IMR-90 (cell line): ENCODE measurements around the gene DIP2C. TPM values are rescaled to one million over a fixed set of nuclear protein-coding genes. Genes with fewer than 3 reads are reported as not detected.

Experiments
- ATAC-seq: fragments of 200-7000 bp; cut with Tn5 transposase; 2 replicates; pipeline ENCODE4 v1.9.1; 2020; ENCODE audit warnings: low read depth, mild to moderate bottlenecking, moderate library complexity
- BruUV-seq: library from RNA; stranded (reverse); fragments of 400-500 nt; replicated peaks from 2 replicates; lab custom pipeline; 2021; lab: Mats Ljungman, UMichigan
- CTCF ChIA-PET: fragments of 300-600 bp; formaldehyde crosslinking; extraction: SDS; loops from one replicate; lab custom pipeline; 2021; ENCODE audit warnings: antibody characterized with exemption; lab: Yijun Ruan, JAX
- POLR2A ChIA-PET: fragments of 300-600 bp; sonication (Branson Sonifier 250); formaldehyde crosslinking; loops from one replicate; lab custom pipeline; 2022; ENCODE audit warnings: antibody characterized with exemption; ENCODE audit not compliant: unreplicated experiment; lab: Charles Lee
- DNase-seq: peaks from one replicate; pipeline ENCODE4 v3.0.0; 2013
- H2AFZ ChIP-seq: replicated peaks from 2 replicates; pipeline ENCODE3; 2013; ENCODE audit warnings: low read length, mild to moderate bottlenecking; ENCODE audit not compliant: poor library complexity
- H2AK5ac ChIP-seq: 2 replicates; pipeline ENCODE4 v1.6.1; 2013; ENCODE audit warnings: low read depth, low read length, inconsistent platforms
- H2AK9ac ChIP-seq: replicated peaks from 2 replicates; pipeline ENCODE3; 2013; ENCODE audit warnings: mild to moderate bottlenecking, low read depth, low read length, moderate library complexity; ENCODE audit not compliant: poor library complexity
- H2BK120ac ChIP-seq: 2 replicates; pipeline ENCODE4 v1.6.1; 2013; ENCODE audit warnings: low read depth, low read length, inconsistent platforms
- H2BK15ac ChIP-seq: 3 replicates; pipeline ENCODE4 v1.6.1; 2013; ENCODE audit warnings: low read depth, low read length, inconsistent platforms
- H2BK20ac ChIP-seq: 2 replicates; pipeline ENCODE4 v1.6.1; 2013; ENCODE audit warnings: low read depth, mild to moderate bottlenecking, inconsistent platforms, low read length, moderate library complexity
- H2BK5ac ChIP-seq: 2 replicates; pipeline ENCODE4 v1.6.1; 2013; ENCODE audit warnings: mild to moderate bottlenecking, low read depth, low read length, inconsistent platforms; ENCODE audit not compliant: poor library complexity, severe bottlenecking
- H3K14ac ChIP-seq: replicated peaks from 2 replicates; pipeline ENCODE4 v1.6.1; 2013; ENCODE audit warnings: low read depth, low read length, inconsistent platforms
- H3K18ac ChIP-seq: 2 replicates; pipeline ENCODE4 v1.6.1; 2013; ENCODE audit warnings: low read depth, low read length, control low read depth
- H3K23ac ChIP-seq: 2 replicates; pipeline ENCODE4 v1.6.1; 2013; ENCODE audit warnings: low read depth, low read length, inconsistent platforms
- H3K27ac ChIP-seq: 2 replicates; pipeline ENCODE4 v1.5.1; 2013; ENCODE audit warnings: mild to moderate bottlenecking, control low read depth, low read length; ENCODE audit not compliant: insufficient read depth
- H3K27me3 ChIP-seq: 2 replicates; pipeline ENCODE4 v1.6.1; 2013; ENCODE audit warnings: low read length; ENCODE audit not compliant: control insufficient read depth, insufficient read depth
- H3K36me3 ChIP-seq: 2 replicates; pipeline ENCODE4 v1.6.1; 2013; ENCODE audit warnings: low read length, mixed read lengths; ENCODE audit not compliant: control insufficient read depth, insufficient read depth
- H3K4ac ChIP-seq: 2 replicates; pipeline ENCODE4 v1.6.1; 2013; ENCODE audit warnings: low read depth, low read length, inconsistent platforms
- H3K4me1 ChIP-seq: 2 replicates; pipeline ENCODE4 v1.6.1; 2013; ENCODE audit warnings: low read length, mixed read lengths; ENCODE audit not compliant: control insufficient read depth, insufficient read depth
- H3K4me2 ChIP-seq: 2 replicates; pipeline ENCODE4 v1.6.1; 2013; ENCODE audit warnings: low read depth, mild to moderate bottlenecking, control low read depth, low read length, moderate library complexity
- H3K4me3 ChIP-seq: 2 replicates; pipeline ENCODE4 v1.5.1; 2013; ENCODE audit warnings: low read depth, mild to moderate bottlenecking, control low read depth, low read length, moderate library complexity; ENCODE audit not compliant: insufficient read depth
- H3K56ac ChIP-seq: 2 replicates; pipeline ENCODE4 v1.6.1; 2013; ENCODE audit warnings: low read length, inconsistent platforms; ENCODE audit not compliant: insufficient read depth; ENCODE audit errors: extremely low read depth
- H3K79me1 ChIP-seq, 2 experiments: 2 replicates each; pipeline ENCODE4 v1.6.1; 2013; ENCODE audit warnings: low read length in 2 of 2, inconsistent platforms in 1 of 2, low read depth in 1 of 2
- H3K9ac ChIP-seq: 2 replicates; pipeline ENCODE4 v1.6.1; 2013; ENCODE audit warnings: low read depth, low read length, control low read depth
- H3K9me1 ChIP-seq: 2 replicates; pipeline ENCODE4 v1.6.1; 2013; ENCODE audit warnings: low read length, inconsistent platforms; ENCODE audit not compliant: insufficient read depth
- H3K9me3 ChIP-seq: 2 replicates; pipeline ENCODE4 v1.6.1; 2013; ENCODE audit warnings: low read length; ENCODE audit not compliant: control insufficient read depth, insufficient read depth
- H4K20me1 ChIP-seq: 2 replicates; pipeline ENCODE4 v1.6.1; 2013; ENCODE audit warnings: low read length, inconsistent platforms; ENCODE audit not compliant: insufficient read depth
- H4K5ac ChIP-seq: 2 replicates; pipeline ENCODE4 v1.6.1; 2013; ENCODE audit warnings: mild to moderate bottlenecking, low read depth, low read length, control low read depth
- H4K8ac ChIP-seq, 2 experiments: 2 replicates each; pipeline ENCODE4 v1.6.1; 2013; ENCODE audit warnings: low read depth in 2 of 2, low read length in 2 of 2, control low read depth in 1 of 2, inconsistent platforms in 1 of 2
- H4K91ac ChIP-seq: 2 replicates; pipeline ENCODE4 v1.6.1; 2013; ENCODE audit warnings: low read depth, low read length, inconsistent platforms; ENCODE audit not compliant: insufficient read depth
- POLR2A ChIP-seq: IDR thresholded peaks from 2 replicates; pipeline ENCODE4 v1.6.1; 2012; ENCODE audit warnings: mild to moderate bottlenecking, low read depth, low read length
- RCOR1 ChIP-seq: IDR thresholded peaks from 2 replicates; pipeline ENCODE4 v1.6.1; 2012; ENCODE audit warnings: mild to moderate bottlenecking, low read length, improper control_type of control experiment; ENCODE audit not compliant: insufficient replicate concordance
- WGBS, 2 experiments: methylation state at CpG; one replicate each; pipeline versions ENCODE4 v1.1.5 to v1.1.7; 2013; ENCODE audit warnings: missing lambda C conversion rate in 2 of 2; ENCODE audit not compliant: insufficient read length in 1 of 2; ENCODE audit errors: extremely low coverage in 2 of 2; 5-methylcytosine and 5-hydroxymethylcytosine counted together
- dilution Hi-C: fragments of 300-500 bp; cut with HindIII; formaldehyde crosslinking; loops from one replicate; pipeline ENCODE4 v1.14.3; 2018; ENCODE audit warnings: low sequenced_read_pairs; ENCODE audit not compliant: unreplicated experiment
- in situ Hi-C: fragments of 300-500 bp; cut with MboI; formaldehyde crosslinking; loops from 3 replicates; pipeline ENCODE4 v1.14.3; 2019; ENCODE audit warnings: low sequenced_read_pairs, inconsistent platforms, mixed read lengths
- intact Hi-C: fragments of 100-400 bp; cut with micrococcal nuclease; formaldehyde crosslinking; loops from 2 replicates; pipeline ENCODE4 v1.10.0; 2022
- polyA plus RNA-seq, 3 experiments: library from polyadenylated mRNA; depleted of rRNA; stranded (reverse); fragments of >200 nt; gene quantifications; 2 replicates each; pipeline ENCODE4 v1.2.3, GENCODE V29; 2012; ENCODE audit warnings: low replicate concordance in 1 of 3
- total RNA-seq: library from RNA; depleted of rRNA; stranded (reverse); fragments of >200 nt; gene quantifications from 2 replicates; pipeline ENCODE4 v1.2.3, GENCODE V29; 2012

Gene DIP2C
- total and polyA plus RNA-seq, 2 of the 4 experiments (the other 2 are of a cell fraction), result 8.6 to 17.3 TPM

- no peak overlapping the region for H3K4me2 ChIP-seq
- no peak for TF ChIP-seq POLR2A
- no peak for TF ChIP-seq RCOR1
- no peak overlapping the region for H3K27ac ChIP-seq
- no peak overlapping the region for H2BK5ac ChIP-seq
- 0 out of 2 replicates have a peak, but pooled peaks cover 2% of the 10 kb centered on the region for H3K9me3 ChIP-seq
- dilution Hi-C loops (no loop called here), intact Hi-C loops (no loop called here), in situ Hi-C loops (no loop called here)
- no TSS peak for BruUV-seq
- H3K4me1 ChIP-seq, result peaks cover 7% of the 10 kb centered on the region
- H2BK120ac ChIP-seq, result no peak overlapping the region
- no peak overlapping the region for H2AK5ac ChIP-seq
- no peak overlapping the region for H4K5ac ChIP-seq
- WGBS, 2 experiments, result 84% methylated on average over 3 of the region's 17 CpGs; no CpG with 5 or more reads in 1 of the 2 experiments
- H4K20me1 ChIP-seq, result peaks cover 3% of the 10 kb centered on the region
- no peak overlapping the region for H3K4me3 ChIP-seq
- CTCF ChIA-PET, result no interaction called here
- peaks cover 36% of the 10 kb centered on the region for H3K36me3 ChIP-seq
- H3K56ac ChIP-seq, result no peak overlapping the region
- H2AFZ ChIP-seq, result no peak overlapping the region
- no peak overlapping the region for H2AK9ac ChIP-seq
- ATAC-seq, result no peak
- H3K14ac ChIP-seq, result no peak overlapping the region; the same call in 1 of the 2 replicates
- H3K79me1 ChIP-seq, result peaks cover 10 to 43% of the 10 kb centered on the region in 2 experiments
- H3K9me1 ChIP-seq, result peaks cover 17% of the 10 kb centered on the region
- no peak overlapping the region for H3K23ac ChIP-seq
- H3K27me3 ChIP-seq, result no peaks in the 10 kb centered on the region
- no peak for DNase-seq
- H3K18ac ChIP-seq, result no peak overlapping the region
- H3K4ac ChIP-seq, result no peak overlapping the region
- H4K91ac ChIP-seq, result no peak overlapping the region
- no peak overlapping the region for H2BK20ac ChIP-seq
- H2BK15ac ChIP-seq, result no peak overlapping the region
- no peak overlapping the region for H4K8ac ChIP-seq
- H3K9ac ChIP-seq, result no peak overlapping the region
- POLR2A ChIA-PET, result no interaction called here
Observed at GRCh38 chr10:290026-290725, 399.3 kb downstream of the DIP2C start.
